K562 (cell line): Measurements from ENCODE around the gene SPRR2A. TPM values are rescaled to one million over a fixed set of nuclear protein-coding genes. Genes with fewer than 3 reads are reported as not detected.
A peak's percentile ranks its signal among the peaks of the same experiment; 100 is the strongest.

Experiments used
- ARID2 ChIP-seq: fragments of 450-650 bp; IDR thresholded peaks from 2 replicates; pipeline ENCODE4 v1.6.1; 2017; ENCODE audit warnings: antibody characterized with exemption, mild to moderate bottlenecking
- C11orf30 ChIP-seq: fragments of 450-650 bp; IDR thresholded peaks from 2 replicates; pipeline ENCODE4 v1.6.1; 2016; ENCODE audit warnings: low read depth, mild to moderate bottlenecking
- HIVEP1 ChIP-seq: fragments of 250-450 bp; sonication (Bioruptor Pico); IDR thresholded peaks from 2 replicates; pipeline ENCODE4 v1.4.0; 2020; ENCODE audit warnings: mild to moderate bottlenecking
- MECOM ChIP-seq: fragments of 250-450 bp; sonication (Bioruptor Pico); IDR thresholded peaks from 2 replicates; pipeline ENCODE4 v1.8.0; 2022; ENCODE audit warnings: inconsistent platforms
- NR3C1 ChIP-seq: sonication (generic); formaldehyde crosslinking; IDR thresholded peaks from 2 replicates; pipeline ENCODE4 v1.8.1; 2022; ENCODE audit warnings: missing genetic modification reagents
- RBM25 ChIP-seq: fragments of 200-400 bp; formaldehyde crosslinking; IDR thresholded peaks from 2 replicates; pipeline ENCODE4 v1.6.1; 2018; ENCODE audit warnings: low read length, low read depth, moderate library complexity; ENCODE audit not compliant: severe bottlenecking
- SMAD2 ChIP-seq: fragments of 150-350 bp; IDR thresholded peaks from 2 replicates; pipeline ENCODE4 v1.6.1; 2014; ENCODE audit warnings: low read depth, mild to moderate bottlenecking, low read length
- XRCC5 ChIP-seq: fragments of 200-400 bp; formaldehyde crosslinking; IDR thresholded peaks from 2 replicates; pipeline ENCODE4 v1.6.1; 2017; ENCODE audit warnings: low read depth, mild to moderate bottlenecking, low read length
- ZFP36 ChIP-seq: fragments of 150-350 bp; IDR thresholded peaks from 2 replicates; pipeline ENCODE4 v1.6.1; 2018; ENCODE audit warnings: low read length, low read depth; ENCODE audit not compliant: partially characterized antibody
- ZKSCAN1 ChIP-seq: fragments of 150-350 bp; IDR thresholded peaks from 2 replicates; pipeline ENCODE4 v1.6.1; 2016; ENCODE audit warnings: low read depth, low read length
- ZNF57 ChIP-seq: fragments of 450-650 bp; formaldehyde crosslinking; IDR thresholded peaks from 2 replicates; pipeline ENCODE4 v1.4.0; 2020; ENCODE audit warnings: mild to moderate bottlenecking, moderate library complexity
- ZNF766 ChIP-seq: fragments of 200-800 bp; sonication (Bioruptor generic); conservative IDR thresholded peaks from 2 replicates; pipeline ENCODE4 v1.6.1; 2016; ENCODE audit warnings: missing genetic modification characterization, missing compliant biosample characterization
- polyA plus RNA-seq, 8 experiments: library from polyadenylated mRNA; depleted of rRNA in 4 of 8; stranded (reverse) in 5 of 8; unstranded in 3 of 8; fragments of >200 nt; fragmentation: Nextera tagmentation in 2 of 8; fragmentation: Illumina TruSeq in 1 of 8; extraction: Ambion mirVana in 2 of 8; extraction: Trizol in 1 of 8; gene quantifications; 2 replicates each; pipeline versions ENCODE4 v1.2.1 to v1.2.3, GENCODE V29; 2011 to 2014; ENCODE audit warnings: inconsistent platforms in 1 of 8, missing spikeins in 1 of 8
- total RNA-seq, 7 experiments: library from RNA; depleted of rRNA in 6 of 7; stranded (reverse); fragments of >200 nt in 6 of 7; fragmentation: Illumina TruSeq in 2 of 7; extraction: Trizol in 2 of 7; gene quantifications; 2 replicates each; pipeline versions ENCODE4 v1.2.1 to v1.2.3, GENCODE V29; 2011 to 2021; ENCODE audit warnings: low replicate concordance in 1 of 7
- TF ChIP-seq, protein P1 (sequence below): fragments of 250-450 bp; sonication (Bioruptor Pico); IDR thresholded peaks from 2 replicates; pipeline ENCODE4 v1.4.0; 2020; ENCODE audit warnings: mild to moderate bottlenecking
- TF ChIP-seq, protein P2 (sequence below): sonication (generic); formaldehyde crosslinking; IDR thresholded peaks from 2 replicates; pipeline ENCODE4 v1.8.0; 2022; ENCODE audit warnings: mild to moderate bottlenecking, missing genetic modification reagents
- TF ChIP-seq, protein P3 (sequence below), 2 experiments: fragments of 150-350 bp in 1 of 2; IDR thresholded peaks; 2 replicates each; pipeline ENCODE4 v1.6.1; 2012 to 2016; ENCODE audit warnings: low read depth in 2 of 2, low read length in 2 of 2, mild to moderate bottlenecking in 1 of 2, moderate library complexity in 1 of 2
- TF ChIP-seq, protein P4 (sequence below): IDR thresholded peaks from 2 replicates; pipeline ENCODE4 v1.6.1; 2014; ENCODE audit warnings: antibody characterized with exemption
- TF ChIP-seq, protein P5 (sequence below): fragments of 250-450 bp; sonication (Bioruptor Pico); IDR thresholded peaks from 2 replicates; pipeline ENCODE4 v1.4.0; 2020; ENCODE audit warnings: borderline replicate concordance

Gene SPRR2A
- total and polyA plus RNA-seq, 9 of the 15 experiments (the other 6 are each of a cell fraction or from before 2014, with no cell fraction given): 0.17 TPM; not detected in 8

DNA sequence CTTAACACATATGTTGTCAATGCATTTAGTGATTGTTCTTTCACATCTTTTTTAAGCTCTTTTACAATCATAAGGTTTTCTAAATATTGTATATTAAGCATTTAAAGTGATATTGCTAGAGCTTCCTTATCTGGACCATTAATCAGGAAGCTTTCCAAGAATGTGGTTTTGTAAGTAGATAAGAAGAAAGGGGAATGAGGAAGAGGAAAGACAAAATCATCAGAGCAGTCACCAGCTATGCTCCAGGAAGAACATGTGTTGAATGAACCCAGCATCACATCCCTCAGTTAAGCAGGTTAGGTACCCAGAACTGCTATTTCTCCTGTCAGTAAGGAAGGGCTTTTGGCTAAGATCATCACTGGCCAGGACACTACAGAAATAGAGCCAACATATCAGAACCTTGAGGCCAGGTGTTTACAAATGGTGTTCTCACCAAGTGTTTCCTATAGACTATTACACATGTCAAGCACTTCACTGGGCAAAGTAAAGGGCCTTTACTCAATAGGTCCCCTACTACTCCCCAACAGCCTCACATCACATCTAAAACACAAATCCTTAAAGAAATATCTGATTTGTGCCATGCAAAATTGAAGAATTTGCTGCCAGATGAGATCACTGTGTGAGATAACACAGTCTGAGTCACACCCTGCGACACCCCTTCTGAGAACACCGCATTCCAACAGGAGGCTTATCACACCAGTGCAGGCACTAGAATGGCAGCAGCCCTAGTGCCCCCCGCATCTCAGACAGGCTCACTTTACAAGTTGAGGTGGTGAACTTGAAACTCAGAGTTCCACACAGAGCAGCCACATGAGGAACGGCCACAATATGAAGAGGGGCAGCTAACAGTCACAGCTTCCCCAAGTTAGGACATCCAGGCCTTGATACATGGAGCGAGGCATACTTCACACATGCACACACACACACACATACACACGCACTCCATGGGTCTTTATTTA lies 1.8 kb upstream of the SPRR2A start (continued):
- TF ChIP-seq, protein P1, sequence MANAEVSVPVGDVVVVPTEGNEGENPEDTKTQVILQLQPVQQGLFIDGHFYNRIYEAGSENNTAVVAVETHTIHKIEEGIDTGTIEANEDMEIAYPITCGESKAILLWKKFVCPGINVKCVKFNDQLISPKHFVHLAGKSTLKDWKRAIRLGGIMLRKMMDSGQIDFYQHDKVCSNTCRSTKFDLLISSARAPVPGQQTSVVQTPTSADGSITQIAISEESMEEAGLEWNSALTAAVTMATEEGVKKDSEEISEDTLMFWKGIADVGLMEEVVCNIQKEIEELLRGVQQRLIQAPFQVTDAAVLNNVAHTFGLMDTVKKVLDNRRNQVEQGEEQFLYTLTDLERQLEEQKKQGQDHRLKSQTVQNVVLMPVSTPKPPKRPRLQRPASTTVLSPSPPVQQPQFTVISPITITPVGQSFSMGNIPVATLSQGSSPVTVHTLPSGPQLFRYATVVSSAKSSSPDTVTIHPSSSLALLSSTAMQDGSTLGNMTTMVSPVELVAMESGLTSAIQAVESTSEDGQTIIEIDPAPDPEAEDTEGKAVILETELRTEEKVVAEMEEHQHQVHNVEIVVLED (CRISPR knock-in tag): no peak; the same call in 1 of the 2 replicates
- TF ChIP-seq, protein P2, sequence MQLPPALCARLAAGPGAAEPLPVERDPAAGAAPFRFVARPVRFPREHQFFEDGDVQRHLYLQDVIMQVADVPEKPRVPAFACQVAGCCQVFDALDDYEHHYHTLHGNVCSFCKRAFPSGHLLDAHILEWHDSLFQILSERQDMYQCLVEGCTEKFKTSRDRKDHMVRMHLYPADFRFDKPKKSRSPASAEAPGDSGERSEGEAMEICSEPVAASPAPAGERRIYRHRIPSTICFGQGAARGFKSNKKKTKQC (CRISPR knock-in tag): no peak
- TF ChIP-seq, protein P3, sequence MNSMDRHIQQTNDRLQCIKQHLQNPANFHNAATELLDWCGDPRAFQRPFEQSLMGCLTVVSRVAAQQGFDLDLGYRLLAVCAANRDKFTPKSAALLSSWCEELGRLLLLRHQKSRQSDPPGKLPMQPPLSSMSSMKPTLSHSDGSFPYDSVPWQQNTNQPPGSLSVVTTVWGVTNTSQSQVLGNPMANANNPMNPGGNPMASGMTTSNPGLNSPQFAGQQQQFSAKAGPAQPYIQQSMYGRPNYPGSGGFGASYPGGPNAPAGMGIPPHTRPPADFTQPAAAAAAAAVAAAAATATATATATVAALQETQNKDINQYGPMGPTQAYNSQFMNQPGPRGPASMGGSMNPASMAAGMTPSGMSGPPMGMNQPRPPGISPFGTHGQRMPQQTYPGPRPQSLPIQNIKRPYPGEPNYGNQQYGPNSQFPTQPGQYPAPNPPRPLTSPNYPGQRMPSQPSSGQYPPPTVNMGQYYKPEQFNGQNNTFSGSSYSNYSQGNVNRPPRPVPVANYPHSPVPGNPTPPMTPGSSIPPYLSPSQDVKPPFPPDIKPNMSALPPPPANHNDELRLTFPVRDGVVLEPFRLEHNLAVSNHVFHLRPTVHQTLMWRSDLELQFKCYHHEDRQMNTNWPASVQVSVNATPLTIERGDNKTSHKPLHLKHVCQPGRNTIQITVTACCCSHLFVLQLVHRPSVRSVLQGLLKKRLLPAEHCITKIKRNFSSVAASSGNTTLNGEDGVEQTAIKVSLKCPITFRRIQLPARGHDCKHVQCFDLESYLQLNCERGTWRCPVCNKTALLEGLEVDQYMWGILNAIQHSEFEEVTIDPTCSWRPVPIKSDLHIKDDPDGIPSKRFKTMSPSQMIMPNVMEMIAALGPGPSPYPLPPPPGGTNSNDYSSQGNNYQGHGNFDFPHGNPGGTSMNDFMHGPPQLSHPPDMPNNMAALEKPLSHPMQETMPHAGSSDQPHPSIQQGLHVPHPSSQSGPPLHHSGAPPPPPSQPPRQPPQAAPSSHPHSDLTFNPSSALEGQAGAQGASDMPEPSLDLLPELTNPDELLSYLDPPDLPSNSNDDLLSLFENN (IDR thresholded peaks at IDR 0.05; ENCODE audit: low read depth in 2 of 2, low read length in 2 of 2): peak in 1 of 2 experiments; percentile 90; a peak in 2 of 4 replicates
- TF ChIP-seq, protein P4, sequence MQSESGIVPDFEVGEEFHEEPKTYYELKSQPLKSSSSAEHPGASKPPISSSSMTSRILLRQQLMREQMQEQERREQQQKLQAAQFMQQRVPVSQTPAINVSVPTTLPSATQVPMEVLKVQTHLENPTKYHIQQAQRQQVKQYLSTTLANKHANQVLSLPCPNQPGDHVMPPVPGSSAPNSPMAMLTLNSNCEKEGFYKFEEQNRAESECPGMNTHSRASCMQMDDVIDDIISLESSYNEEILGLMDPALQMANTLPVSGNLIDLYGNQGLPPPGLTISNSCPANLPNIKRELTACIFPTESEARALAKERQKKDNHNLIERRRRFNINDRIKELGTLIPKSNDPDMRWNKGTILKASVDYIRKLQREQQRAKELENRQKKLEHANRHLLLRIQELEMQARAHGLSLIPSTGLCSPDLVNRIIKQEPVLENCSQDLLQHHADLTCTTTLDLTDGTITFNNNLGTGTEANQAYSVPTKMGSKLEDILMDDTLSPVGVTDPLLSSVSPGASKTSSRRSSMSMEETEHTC: 0 out of 2 replicates have a peak, but pooled peaks have one; percentile 37
- no peak for TF ChIP-seq NR3C1 (CRISPR knock-in tag)
- TF ChIP-seq ZFP36: no peak
- peak; percentile 33; the same call in 1 of the 2 replicates for TF ChIP-seq ZNF766 (CRISPR knock-in tag)
- TF ChIP-seq, protein P5, sequence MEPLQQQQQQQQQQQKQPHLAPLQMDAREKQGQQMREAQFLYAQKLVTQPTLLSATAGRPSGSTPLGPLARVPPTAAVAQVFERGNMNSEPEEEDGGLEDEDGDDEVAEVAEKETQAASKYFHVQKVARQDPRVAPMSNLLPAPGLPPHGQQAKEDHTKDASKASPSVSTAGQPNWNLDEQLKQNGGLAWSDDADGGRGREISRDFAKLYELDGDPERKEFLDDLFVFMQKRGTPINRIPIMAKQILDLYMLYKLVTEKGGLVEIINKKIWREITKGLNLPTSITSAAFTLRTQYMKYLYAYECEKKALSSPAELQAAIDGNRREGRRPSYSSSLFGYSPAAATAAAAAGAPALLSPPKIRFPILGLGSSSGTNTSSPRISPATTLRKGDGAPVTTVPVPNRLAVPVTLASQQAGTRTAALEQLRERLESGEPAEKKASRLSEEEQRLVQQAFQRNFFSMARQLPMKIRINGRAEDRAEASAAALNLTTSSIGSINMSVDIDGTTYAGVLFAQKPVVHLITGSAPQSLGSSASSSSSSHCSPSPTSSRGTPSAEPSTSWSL (CRISPR knock-in tag): no peak
- no peak for TF ChIP-seq RBM25
- TF ChIP-seq ZKSCAN1: no peak
- no peak for TF ChIP-seq ARID2
- no peak for TF ChIP-seq XRCC5
- TF ChIP-seq ZNF57 (CRISPR knock-in tag): no peak
- TF ChIP-seq C11orf30: no peak; the same call in 1 of the 2 replicates
- no peak for TF ChIP-seq MECOM
- TF ChIP-seq HIVEP1 (CRISPR knock-in tag): no peak
- TF ChIP-seq SMAD2: no peak
